ENCODE results near the gene ZNF205.

- TF ChIP-seq MXI1 (IDR thresholded peaks at IDR 0.05; ENCODE audit: borderline replicate concordance, low read depth, low read length) (no peak), SMC3 (IDR thresholded peaks at IDR 0.05; ENCODE audit: low read depth, low read length) (no peak), CTCF (conservative IDR thresholded peaks at IDR 0.05; ENCODE audit: low read depth, low read length) (no peak), RFX5 (IDR thresholded peaks at IDR 0.05; ENCODE audit: low read depth, low read length) (no peak), RAD21 (IDR thresholded peaks at IDR 0.05; ENCODE audit: low read length) (no peak), MAFK (IDR thresholded peaks at IDR 0.05; ENCODE audit: low read depth, low read length) (no peak), POLR2A (IDR thresholded peaks at IDR 0.05; ENCODE audit: low read depth, low read length) (no peak), RCOR1 (IDR thresholded peaks at IDR 0.05; ENCODE audit: insufficient replicate concordance, low read length) (no peak), BHLHE40 (IDR thresholded peaks at IDR 0.05; ENCODE audit: low read depth, low read length) (no peak), CHD1 (IDR thresholded peaks at IDR 0.05; ENCODE audit: low read depth, low read length) (no peak), ELK1 (IDR thresholded peaks at IDR 0.05; ENCODE audit: borderline replicate concordance, low read depth, low read length) (no peak), USF2 (IDR thresholded peaks at IDR 0.05; ENCODE audit: low read depth, low read length) (no peak), MAZ (IDR thresholded peaks at IDR 0.05; ENCODE audit: borderline replicate concordance, low read depth, low read length) (no peak), NFE2L2 (IDR thresholded peaks at IDR 0.05; ENCODE audit: low read depth, low read length) (no peak)
Measured at GRCh38 chr16:3158026-3158509, 45.7 kb downstream of the ZNF205 start.
